A549 (cell line): ENCODE data around the gene CACNA1C.

Experiments
- CHD4 ChIP-seq: fragments of 200-600 bp; sonication (generic); IDR thresholded peaks from 2 replicates; pipeline ENCODE4 v1.6.1; 2016; ENCODE audit warnings: antibody characterized with exemption, mild to moderate bottlenecking, borderline replicate concordance
- CTCF ChIP-seq: fragments of >200 bp; sonication (Bioruptor Twin); formaldehyde crosslinking; IDR thresholded peaks from 3 replicates; pipeline ENCODE4 v1.5.1; 2016
- EHMT2 ChIP-seq: fragments of 200-600 bp; sonication (generic); IDR thresholded peaks from 2 replicates; pipeline ENCODE4 v1.6.1; 2016; ENCODE audit warnings: antibody characterized with exemption, low read depth, mild to moderate bottlenecking, moderate library complexity
- EP300 ChIP-seq, 2 experiments: fragments of >200 bp; sonication (Bioruptor Twin); formaldehyde crosslinking; IDR thresholded peaks; 2 replicates in 1 of 2; 3 replicates in 1 of 2; pipeline ENCODE4 v1.6.1; 2016 to 2017
- ZNF302 ChIP-seq: fragments of 250-450 bp; sonication (Bioruptor Pico); IDR thresholded peaks from 2 replicates; pipeline ENCODE4 v1.9.0; 2021; ENCODE audit warnings: inconsistent platforms, mild to moderate bottlenecking, moderate library complexity

DNA sequence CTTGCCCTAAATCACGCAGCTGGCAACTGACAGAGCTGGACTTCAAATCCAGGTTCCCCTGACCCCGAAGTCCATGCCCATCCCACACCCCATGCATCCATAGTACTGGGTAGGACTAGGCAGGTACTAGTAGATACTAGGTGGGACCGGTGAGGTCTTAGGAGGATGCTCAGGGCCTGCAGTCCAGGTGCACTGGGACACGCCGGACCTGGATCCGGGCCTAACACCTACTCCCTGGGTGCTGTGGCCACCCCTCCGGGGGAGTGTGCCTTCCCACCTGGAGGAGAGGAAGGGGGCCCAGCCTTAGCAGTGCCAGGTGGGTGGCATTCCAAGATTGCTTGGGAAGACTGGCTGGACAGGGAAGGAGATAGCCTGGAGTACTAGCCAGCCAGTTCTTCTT lies 64.8 kb downstream of the CACNA1C start:
- TF ChIP-seq CTCF (no peak), CHD4 (no peak), EP300 (IDR thresholded peaks at IDR 0.05) (no peak), ZNF302 (CRISPR knock-in tag) (no peak), EHMT2 (no peak)
